Vagina (tissue), 2 donors: ENCODE data around the gene TBCB.

Experiments used
- CTCF ChIP-seq, 3 experiments: fragments of 450-650 bp in 2 of 3; fragments of 200-600 bp in 1 of 3; sonication (generic) in 1 of 3; IDR thresholded peaks; one replicate each; pipeline ENCODE4 v1.5.1; 2017 to 2019; ENCODE audit warnings: antibody characterized with exemption in 3 of 3, mild to moderate bottlenecking in 2 of 3, moderate library complexity in 2 of 3
- POLR2A ChIP-seq, 2 donors: fragments of 450-650 bp; IDR thresholded peaks; one replicate each; pipeline ENCODE4 v1.6.1; 2017; ENCODE audit warnings: antibody characterized with exemption in 2 of 2, mild to moderate bottlenecking in 2 of 2, moderate library complexity in 2 of 2
- POLR2AphosphoS5 ChIP-seq, 2 donors: sonication (generic); formaldehyde crosslinking; IDR thresholded peaks; one replicate each; pipeline ENCODE4 v1.9.0; 2017; ENCODE audit warnings: antibody characterized with exemption in 2 of 2, mild to moderate bottlenecking in 2 of 2, low read depth in 1 of 2; ENCODE audit not compliant: insufficient read depth in 1 of 2

GRCh38 chr19:36149673-36150406, 34.6 kb downstream of the TBCB start:
- TF ChIP-seq CTCF (IDR thresholded peaks at IDR 0.05) (no peak), POLR2A (IDR thresholded peaks at IDR 0.05) (no peak), POLR2AphosphoS5 (IDR thresholded peaks at IDR 0.05; ENCODE audit: insufficient read depth in 1 of 2, low read depth in 1 of 2) (peak in 1 of 2 donors; percentile 36)
